ENCODE data around the gene KATNIP.
"Not testable (repeated sequence)": the region's sequence is repeated elsewhere in the genome, so short reads cannot be mapped to it uniquely, and the experiment has no call there.

KATNIP gene

DNA sequence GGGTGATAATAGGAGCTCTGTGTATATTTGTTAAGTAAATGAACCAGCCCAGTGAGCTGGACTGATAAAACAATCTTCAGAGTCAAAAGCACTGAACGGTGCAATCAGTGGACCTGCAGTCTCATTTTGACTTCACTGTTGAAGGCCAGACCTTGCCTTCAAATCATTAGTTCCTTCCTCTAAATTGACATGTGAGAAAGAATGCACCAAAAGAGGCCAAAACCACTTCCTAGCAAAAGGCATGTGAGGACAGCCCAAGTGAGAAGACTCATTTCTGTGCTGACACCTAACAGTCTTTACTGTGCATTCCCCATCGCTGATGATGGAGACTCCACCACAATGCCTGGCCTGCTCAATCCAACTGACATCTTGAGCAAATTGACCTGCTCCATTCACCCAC, 10.8 kb upstream of the KATNIP start:
- DNase-seq = no peak

GRCh38 chr16:27539636-27540035, 10.3 kb upstream of the KATNIP start:
- DNase-seq = no peak

DNA sequence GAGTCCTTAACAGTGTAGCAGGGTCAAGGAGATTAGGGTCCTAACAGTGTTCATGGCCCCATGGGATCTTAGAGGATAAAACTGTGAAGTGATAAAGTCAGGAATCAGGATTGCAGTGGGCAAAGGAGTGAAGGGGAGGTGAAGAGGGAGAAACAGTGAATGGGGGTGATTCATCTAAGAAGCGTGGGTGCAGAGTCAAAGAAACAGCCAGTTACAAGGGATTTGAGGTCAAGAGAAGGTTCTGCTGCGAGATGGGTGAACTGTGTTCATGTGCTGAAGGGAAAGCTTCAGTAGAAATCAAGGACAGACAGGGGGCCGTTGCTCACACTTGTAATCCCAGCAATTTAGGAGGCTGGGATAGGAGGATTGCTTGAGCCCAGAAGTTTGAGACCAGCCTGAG, 6.1 kb upstream of the KATNIP start:
- no peak for DNase-seq

- no peak for DNase-seq
Observed at GRCh38 chr16:27544671-27545070, 5.3 kb upstream of the KATNIP start.

- no peak for DNase-seq
Observed at GRCh38 chr16:27547134-27547533, 2.8 kb upstream of the KATNIP start.

GRCh38 chr16:27547851-27548250, 2.1 kb upstream of the KATNIP start:
- DNase-seq = no peak

- no peak for DNase-seq
Observed at GRCh38 chr16:27549464-27549745, 539 bp upstream of the KATNIP start.

DNA sequence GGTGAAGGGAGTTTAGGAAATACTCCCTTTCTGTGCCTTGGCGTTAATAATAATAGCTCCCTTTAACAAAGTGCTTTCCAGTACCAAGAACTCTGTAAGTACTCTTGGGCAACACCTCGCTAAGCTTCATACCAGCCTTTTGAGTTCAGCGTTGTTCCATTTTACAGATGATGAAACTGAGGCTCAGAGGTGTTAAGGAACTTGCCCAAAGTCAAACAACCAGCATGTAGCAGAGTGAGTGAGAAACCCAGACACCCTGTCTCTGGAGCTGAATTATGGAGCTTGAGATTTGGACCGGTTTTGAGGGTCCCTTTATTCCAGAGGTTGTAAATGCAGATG, 607 bp downstream of the KATNIP start:
- DNase-seq = no peak

GRCh38 chr16:27551036-27551435, 1.1 kb downstream of the KATNIP start:
- no peak for DNase-seq

DNA sequence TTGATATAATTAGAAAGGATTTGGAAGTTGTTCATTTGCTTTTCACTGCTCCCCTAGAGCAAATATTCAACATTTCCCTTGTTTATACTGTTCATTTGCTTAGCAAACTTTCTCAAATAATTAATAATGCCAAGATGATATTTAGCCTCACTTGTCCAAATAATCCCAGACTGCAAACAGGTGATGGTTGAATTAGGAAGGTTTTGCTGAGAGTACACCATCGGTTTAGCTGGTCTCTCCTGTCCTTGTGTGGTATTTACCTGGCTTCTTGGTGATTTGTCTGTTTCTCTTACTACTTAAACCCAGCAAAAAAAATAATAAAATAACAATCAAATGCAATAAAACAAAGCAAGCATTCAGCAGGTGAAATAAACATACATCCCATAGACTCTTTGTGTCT, 6.5 kb downstream of the KATNIP start:
- DNase-seq = no peak

- no peak for DNase-seq
Observed at GRCh38 chr16:27558434-27558833, 8.5 kb downstream of the KATNIP start.

- DNase-seq = no peak
Observed at GRCh38 chr16:27558932-27559331, 9.0 kb downstream of the KATNIP start.

GRCh38 chr16:27561216-27561615, 11.3 kb downstream of the KATNIP start:
- DNase-seq = no peak

GRCh38 chr16:27564224-27564623, 14.3 kb downstream of the KATNIP start:
- no peak for DNase-seq

- no peak for DNase-seq
Observed at GRCh38 chr16:27566417-27566816, 16.5 kb downstream of the KATNIP start.

GRCh38 chr16:27568077-27568476, 18.1 kb downstream of the KATNIP start:
- no peak for DNase-seq

DNA sequence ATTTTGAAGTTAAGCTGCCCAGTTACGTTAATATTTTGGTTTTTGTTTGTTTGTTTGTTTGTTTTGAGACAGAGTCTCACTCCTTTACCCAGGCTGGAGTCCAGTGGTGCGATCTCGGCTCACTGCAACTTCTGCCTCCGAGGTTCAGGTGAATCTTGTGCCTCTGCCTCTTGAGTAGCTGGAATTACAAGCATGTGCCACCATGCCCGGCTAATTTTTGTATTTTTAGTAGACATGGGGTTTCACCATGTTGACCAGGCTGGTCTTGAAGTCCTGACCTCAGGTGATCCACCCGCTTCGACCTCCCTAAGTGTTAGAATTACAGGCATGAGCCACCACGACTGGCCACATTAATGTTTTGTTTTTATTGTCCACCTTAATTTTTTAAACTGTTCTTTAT, 21.0 kb downstream of the KATNIP start:
- DNase-seq = not testable (repeated sequence)

- no peak for DNase-seq
Observed at GRCh38 chr16:27571433-27572326, 21.7 kb downstream of the KATNIP start.

DNA sequence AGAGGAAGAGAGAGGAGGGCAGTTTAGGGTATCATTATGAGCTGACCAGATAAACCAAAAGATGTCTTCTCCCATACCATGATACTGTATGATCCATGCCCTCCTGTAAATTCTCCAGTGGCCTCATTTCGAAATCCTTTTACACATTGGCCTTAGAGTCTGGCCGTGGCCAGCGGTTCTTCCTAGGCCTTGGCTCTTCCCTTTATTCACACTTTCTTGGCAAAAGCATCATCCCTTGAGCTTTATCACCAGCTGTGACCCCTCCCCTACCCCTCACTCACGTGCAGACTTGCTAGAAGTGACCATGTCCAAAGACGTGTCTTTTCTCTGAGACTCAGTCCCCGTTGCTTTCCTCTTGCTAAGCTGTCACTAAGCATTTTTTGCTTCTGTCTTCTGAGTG, 22.8 kb downstream of the KATNIP start:
- no peak for DNase-seq

- no peak for DNase-seq
Observed at GRCh38 chr16:27576729-27577128, 26.8 kb downstream of the KATNIP start.

DNA sequence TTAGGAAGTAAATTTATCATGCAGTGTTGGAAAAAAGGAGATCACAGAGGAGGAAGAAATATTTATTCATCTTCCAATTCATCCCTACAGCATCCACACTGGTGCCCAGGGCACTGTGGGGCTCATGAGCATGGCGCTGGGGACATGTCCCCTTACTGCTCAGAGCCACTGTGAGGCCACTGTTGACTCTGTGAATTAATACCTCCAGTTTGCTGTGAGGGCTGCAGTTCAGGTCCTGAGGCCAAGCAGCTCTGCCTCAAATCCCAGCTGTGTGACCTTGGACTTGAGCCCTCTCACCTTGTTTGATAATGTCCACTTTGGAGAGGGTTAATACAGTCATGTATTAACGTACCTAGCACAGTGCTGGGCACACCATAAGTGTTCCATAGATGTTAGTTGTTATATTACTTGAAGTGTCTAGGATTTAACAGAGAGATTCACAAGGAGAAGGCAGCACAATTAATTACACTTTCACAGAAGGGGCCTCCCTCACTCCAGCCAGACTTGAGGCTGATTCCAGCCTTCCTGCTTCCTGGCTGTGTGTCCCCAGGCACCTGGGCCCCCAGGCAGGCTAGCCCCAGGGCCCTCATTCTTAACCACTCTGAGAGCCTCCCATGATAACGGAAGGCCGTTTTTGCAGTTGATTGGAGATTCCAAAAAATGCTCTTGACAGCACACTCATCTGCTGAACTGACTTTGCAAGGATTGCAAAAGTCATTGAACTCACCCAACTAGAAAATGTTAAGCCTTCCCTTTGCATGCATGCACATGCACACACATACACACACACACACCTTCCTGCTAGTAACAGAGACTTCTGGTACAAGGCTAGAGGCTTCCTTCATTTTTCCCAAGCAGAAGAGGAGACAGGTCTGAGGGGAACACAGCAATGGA, 29.4 kb downstream of the KATNIP start:
- no peak for DNase-seq

GRCh38 chr16:27582883-27583282, 32.9 kb downstream of the KATNIP start:
- no peak for DNase-seq

GRCh38 chr16:27583634-27584033, 33.7 kb downstream of the KATNIP start:
- no peak for DNase-seq

- DNase-seq = no peak
Observed at GRCh38 chr16:27585200-27585599, 35.3 kb downstream of the KATNIP start.

Data from activated naive CD4-positive, alpha-beta T cell treated with anti-CD3 and anti-CD28 coated beads, Interleukin-2, amount 50 U/mL, for 16 hours (primary cell).